GM06990 (cell line): Measurements from ENCODE around the gene ASPSCR1.

Source experiments
- DNase-seq: peaks from one replicate; pipeline ENCODE4 v3.0.0-alpha.2; 2011; ENCODE audit not compliant: insufficient read length; ENCODE audit errors: extremely low read depth
- H3K27me3 ChIP-seq: replicated peaks from 2 replicates; pipeline ENCODE4 v1.6.0; 2011; ENCODE audit warnings: low read length; ENCODE audit not compliant: control insufficient read depth, insufficient read depth
- H3K36me3 ChIP-seq: 2 replicates; pipeline ENCODE4 v1.5.1; 2011; ENCODE audit warnings: low read length; ENCODE audit not compliant: control insufficient read depth, insufficient read depth
- H3K4me3 ChIP-seq: replicated peaks from 2 replicates; pipeline ENCODE4 v1.5.1; 2011; ENCODE audit warnings: low read depth, mild to moderate bottlenecking, control low read depth, low read length
- TF ChIP-seq, protein P1 (sequence below): IDR thresholded peaks from 2 replicates; pipeline ENCODE4 v1.5.1; 2011; ENCODE audit warnings: low read length, control low read depth, mild to moderate bottlenecking, inconsistent platforms; ENCODE audit not compliant: insufficient read depth, poor library complexity, severe bottlenecking

Gene ASPSCR1

DNA sequence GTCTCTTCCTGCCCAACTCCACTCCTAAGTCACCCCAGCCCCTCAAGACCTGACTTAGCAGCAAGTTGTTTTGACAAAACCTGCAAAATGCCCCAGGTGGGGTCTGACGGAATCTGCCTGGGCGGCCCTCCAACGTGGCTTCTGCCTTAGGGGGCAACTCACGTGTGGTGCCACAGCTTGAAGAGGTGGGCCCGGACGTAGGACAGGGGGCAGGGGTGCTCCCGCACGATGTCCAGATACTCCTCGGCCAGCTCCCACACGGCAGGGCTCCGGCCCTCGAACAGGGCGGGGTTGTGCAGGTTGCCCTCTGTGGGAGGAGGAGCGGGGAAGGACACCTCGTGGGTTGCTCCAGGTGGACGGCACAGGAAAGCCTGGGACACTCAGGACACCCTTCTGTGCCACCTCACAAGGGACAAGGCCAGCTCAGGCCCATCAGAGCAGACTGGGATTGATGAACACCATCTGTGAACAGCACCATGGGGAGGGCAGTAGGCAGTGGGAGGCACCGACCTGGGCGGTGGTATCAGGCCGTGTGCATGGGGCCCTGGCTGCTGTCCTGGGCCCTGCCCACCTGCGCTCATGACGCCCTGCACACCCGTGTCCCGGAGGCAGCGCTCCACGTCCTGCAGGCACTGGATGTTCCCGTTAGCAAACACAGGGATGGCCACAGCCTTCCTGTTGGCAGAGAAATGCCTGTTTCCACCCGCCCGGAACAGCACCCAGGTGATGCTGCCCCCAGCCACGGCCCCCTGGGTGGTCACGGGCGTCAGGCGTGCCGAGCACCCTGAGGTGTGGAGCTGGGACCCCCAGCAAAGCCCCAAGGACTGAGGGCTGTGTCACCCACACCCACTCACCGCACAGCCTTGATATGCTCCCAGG is 83.9 kb downstream of the ASPSCR1 start:
- peak; percentile 13 for DNase-seq
- no peaks in the 10 kb centered on the region for H3K27me3 ChIP-seq
- H3K36me3 ChIP-seq = peaks cover 41% of the 10 kb centered on the region
- TF ChIP-seq, protein P1, sequence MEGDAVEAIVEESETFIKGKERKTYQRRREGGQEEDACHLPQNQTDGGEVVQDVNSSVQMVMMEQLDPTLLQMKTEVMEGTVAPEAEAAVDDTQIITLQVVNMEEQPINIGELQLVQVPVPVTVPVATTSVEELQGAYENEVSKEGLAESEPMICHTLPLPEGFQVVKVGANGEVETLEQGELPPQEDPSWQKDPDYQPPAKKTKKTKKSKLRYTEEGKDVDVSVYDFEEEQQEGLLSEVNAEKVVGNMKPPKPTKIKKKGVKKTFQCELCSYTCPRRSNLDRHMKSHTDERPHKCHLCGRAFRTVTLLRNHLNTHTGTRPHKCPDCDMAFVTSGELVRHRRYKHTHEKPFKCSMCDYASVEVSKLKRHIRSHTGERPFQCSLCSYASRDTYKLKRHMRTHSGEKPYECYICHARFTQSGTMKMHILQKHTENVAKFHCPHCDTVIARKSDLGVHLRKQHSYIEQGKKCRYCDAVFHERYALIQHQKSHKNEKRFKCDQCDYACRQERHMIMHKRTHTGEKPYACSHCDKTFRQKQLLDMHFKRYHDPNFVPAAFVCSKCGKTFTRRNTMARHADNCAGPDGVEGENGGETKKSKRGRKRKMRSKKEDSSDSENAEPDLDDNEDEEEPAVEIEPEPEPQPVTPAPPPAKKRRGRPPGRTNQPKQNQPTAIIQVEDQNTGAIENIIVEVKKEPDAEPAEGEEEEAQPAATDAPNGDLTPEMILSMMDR = no peak
- H3K4me3 ChIP-seq = no peak overlapping the region

DNA sequence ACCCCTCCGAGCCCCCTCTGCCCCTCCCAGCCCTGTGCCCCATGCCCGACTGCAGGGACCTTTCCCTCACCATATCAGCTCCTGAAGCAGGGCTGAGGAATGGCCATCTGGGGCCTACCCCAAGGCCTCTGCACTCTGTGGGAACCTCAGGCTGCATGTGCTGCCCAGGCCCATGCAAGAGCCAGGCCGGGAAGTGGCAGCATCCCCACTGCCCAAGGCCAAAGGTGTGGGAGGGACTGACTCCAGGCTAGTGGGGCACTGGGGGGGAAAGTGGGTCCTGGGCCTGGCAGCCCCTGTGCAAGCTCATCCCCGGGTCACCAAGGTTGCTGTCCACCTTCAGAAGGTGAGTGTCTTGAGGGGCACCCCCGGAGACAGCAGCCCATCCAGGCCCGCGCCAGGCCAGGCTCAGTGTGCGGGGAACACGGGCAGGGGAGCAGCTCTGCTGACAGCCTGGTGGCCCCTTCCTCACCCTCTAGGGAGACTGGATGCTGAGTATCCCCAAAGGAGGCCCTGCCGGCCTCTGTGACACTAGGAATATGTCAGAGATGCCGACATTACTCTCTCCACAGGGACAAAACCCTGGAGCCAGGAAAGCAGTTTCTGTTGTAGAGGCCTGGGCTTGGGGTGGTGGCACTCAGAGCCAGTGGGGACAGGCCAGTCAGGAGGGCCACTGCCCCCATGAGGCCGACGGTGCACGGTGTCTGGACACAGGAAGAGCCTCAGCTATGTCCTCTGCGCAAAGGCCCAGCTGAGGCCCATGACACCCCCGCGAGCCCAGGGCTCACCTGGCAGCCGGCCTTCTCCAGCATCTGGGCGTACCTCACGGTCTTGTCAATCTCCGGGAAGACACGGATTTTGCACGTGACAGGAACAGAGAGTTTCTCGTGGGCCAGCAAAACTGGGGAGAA is 84.9 kb downstream of the ASPSCR1 start:
- no peak overlapping the region for H3K4me3 ChIP-seq
- H3K27me3 ChIP-seq = no peaks in the 10 kb centered on the region
- TF ChIP-seq, protein P1 = no peak
- H3K36me3 ChIP-seq = peaks cover 33% of the 10 kb centered on the region
- peak; percentile 9 for DNase-seq

DNA sequence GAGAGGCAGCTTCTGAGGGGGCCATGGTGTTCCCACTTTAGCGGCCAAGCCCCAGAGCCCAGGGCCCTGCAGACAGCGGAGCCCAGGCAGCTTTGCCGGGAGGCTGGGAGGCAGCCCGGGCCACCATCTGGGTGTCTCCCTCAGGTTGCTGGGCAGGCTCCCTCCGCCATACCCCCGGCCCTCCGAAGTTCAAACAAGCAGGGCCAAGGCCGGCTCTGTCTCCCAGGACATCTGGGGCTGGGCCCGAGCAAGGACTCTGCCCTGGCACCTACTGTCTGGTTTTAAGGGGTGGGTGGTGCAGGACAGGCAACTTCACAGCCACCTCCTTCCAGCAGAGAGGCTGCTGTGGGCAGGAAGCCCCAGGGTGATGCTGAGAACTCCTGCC is 85.5 kb downstream of the ASPSCR1 start:
- peaks cover 32% of the 10 kb centered on the region for H3K36me3 ChIP-seq
- TF ChIP-seq, protein P1 = no peak
- H3K27me3 ChIP-seq = no peaks in the 10 kb centered on the region

DNA sequence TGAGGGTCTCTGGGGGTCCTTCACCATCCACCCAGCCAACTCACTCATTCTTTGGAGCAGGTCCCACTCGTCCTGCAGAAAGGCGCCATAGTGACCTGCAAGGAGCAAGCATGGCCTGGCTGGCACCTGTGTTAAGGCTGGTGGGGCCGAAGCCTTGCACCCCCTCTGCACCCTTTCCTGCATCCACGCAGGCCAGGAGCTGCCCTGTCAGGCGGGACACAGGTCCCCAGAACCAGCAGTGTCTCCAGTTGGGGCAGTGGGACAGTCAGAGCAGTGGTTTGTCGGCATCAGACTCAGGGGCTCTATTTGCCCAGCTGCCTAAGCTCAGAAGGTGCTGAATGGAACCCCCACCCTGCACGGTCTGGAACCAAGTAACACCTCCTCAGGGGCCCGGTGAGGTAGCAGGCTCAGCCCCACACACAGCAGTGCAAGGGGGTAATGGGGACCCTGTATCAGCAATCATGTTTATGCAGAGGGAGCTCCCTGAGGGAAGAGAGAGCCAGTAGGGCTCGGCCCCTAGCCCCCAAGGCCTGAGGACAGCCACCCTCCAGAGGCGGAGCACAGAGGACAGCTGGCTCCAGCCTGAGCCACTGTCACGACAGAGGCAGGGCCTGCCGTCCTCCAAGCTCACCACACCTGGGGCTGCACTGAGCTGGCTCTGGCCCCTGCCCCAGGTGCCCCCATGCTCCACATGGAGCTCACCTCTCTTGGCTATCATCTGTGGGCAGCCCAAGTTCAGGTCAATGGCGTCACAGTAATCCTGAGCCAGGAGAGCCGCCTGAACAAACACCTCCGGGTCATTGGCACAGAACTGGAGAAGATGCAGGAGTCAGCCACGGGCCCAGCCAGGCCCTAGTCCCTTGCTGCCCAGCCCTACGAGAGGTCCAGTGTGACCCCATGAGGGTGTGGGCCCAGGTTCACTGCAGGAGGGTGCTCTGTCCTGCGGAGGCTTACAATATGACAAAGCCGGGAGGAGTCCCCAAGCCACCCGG is 86.3 kb downstream of the ASPSCR1 start:
- H3K27me3 ChIP-seq = no peaks in the 10 kb centered on the region
- H3K4me3 ChIP-seq = peak overlapping the region; percentile 93; the same call in 1 of the 2 replicates
- TF ChIP-seq, protein P1 = no peak
- H3K36me3 ChIP-seq = peaks cover 29% of the 10 kb centered on the region
- DNase-seq = peak; percentile 6

More for the DNA sequence above, 85.5 kb downstream of the ASPSCR1 start:
- no peak overlapping the region for H3K4me3 ChIP-seq
- no peak for DNase-seq
